ENCODE data around the gene GFAP.

Gene GFAP

GRCh38 chr17:44960691-44961090 lies 45.4 kb upstream of the GFAP start:
- POLR2A ChIA-PET = no interaction called here

GRCh38 chr17:44959821-44960531 lies 44.7 kb upstream of the GFAP start:
- CTCF ChIA-PET = interaction anchor here (0.6 to 0.7 kb wide), 2 partner anchors 18 to 23 kb away, joined by 3 read pairs; no protein-coding TSS in a partner anchor
- Histone ChIP-seq H3K4me1 (ENCODE audit: control insufficient read depth, insufficient read depth, low read length) (0 out of 2 replicates have a peak, but pooled peaks cover 3% of the 10 kb centered on the region), H3K9me3 (ENCODE audit: control insufficient read depth, insufficient read depth, low read depth, low read length) (no peaks in the 10 kb centered on the region), H3K4me3 (ENCODE audit: low read depth, low read length) (no peak overlapping the region), H3K27ac (ENCODE audit: extremely low read depth, low read depth, low read length) (no peak overlapping the region), H3K36me3 (ENCODE audit: control insufficient read depth in 2 of 2, insufficient read depth in 1 of 2, low read length in 2 of 2) (no peaks in the 10 kb centered on the region)
- TF ChIP-seq GLI4 (tag by site-specific recombination; IDR thresholded peaks at IDR 0.05) (no peak), MEIS1 (CRISPR knock-in tag; IDR thresholded peaks at IDR 0.05; ENCODE audit: borderline replicate concordance) (no peak), ZNF157 (tag by site-specific recombination; IDR thresholded peaks at IDR 0.05) (no peak), ZFHX2 (tag by site-specific recombination; conservative IDR thresholded peaks at IDR 0.05) (peak; percentile 97), GLIS2 (tag by site-specific recombination; IDR thresholded peaks at IDR 0.05) (no peak), EGR2 (tag by site-specific recombination; IDR thresholded peaks at IDR 0.05; ENCODE audit: low read depth) (peak; percentile 85)
- TF ChIP-seq, protein P1, sequence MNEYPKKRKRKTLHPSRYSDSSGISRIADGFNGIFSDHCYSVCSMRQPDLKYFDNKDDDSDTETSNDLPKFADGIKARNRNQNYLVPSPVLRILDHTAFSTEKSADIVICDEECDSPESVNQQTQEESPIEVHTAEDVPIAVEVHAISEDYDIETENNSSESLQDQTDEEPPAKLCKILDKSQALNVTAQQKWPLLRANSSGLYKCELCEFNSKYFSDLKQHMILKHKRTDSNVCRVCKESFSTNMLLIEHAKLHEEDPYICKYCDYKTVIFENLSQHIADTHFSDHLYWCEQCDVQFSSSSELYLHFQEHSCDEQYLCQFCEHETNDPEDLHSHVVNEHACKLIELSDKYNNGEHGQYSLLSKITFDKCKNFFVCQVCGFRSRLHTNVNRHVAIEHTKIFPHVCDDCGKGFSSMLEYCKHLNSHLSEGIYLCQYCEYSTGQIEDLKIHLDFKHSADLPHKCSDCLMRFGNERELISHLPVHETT (tag by site-specific recombination; IDR thresholded peaks at IDR 0.05) = no peak
- POLR2A ChIA-PET = interaction anchor here (1.0 kb wide), 1 partner anchor 13 kb away, joined by 3 read pairs; no protein-coding TSS in a partner anchor

More at GRCh38 chr17:44960691-44961090, 45.4 kb upstream of the GFAP start:
- CTCF ChIA-PET = interaction anchor here (0.6 to 2.8 kb wide), 5 partner anchors 10 to 79 kb away, joined by 3 to 23 read pairs (median 4); no protein-coding TSS in a partner anchor
- H3K4me1 ChIP-seq (ENCODE audit: control insufficient read depth, insufficient read depth, low read length) = 0 out of 2 replicates have a peak, but pooled peaks cover 3% of the 10 kb centered on the region
- H3K27ac ChIP-seq (ENCODE audit: extremely low read depth, low read depth, low read length) = no peak overlapping the region
- no peak overlapping the region for H3K4me3 ChIP-seq (ENCODE audit: low read depth, low read length)
- H3K9me3 ChIP-seq (ENCODE audit: control insufficient read depth, insufficient read depth, low read depth, low read length) = no peaks in the 10 kb centered on the region
- no peak for TF ChIP-seq ZNF645 (tag by site-specific recombination; IDR thresholded peaks at IDR 0.05)
- no peak for TF ChIP-seq ZNF514 (tag by site-specific recombination; IDR thresholded peaks at IDR 0.05)
- no peak for TF ChIP-seq ZNF155 (tag by site-specific recombination; IDR thresholded peaks at IDR 0.05)
- no peak for TF ChIP-seq ZNF341 (tag by site-specific recombination; IDR thresholded peaks at IDR 0.05; ENCODE audit: low read depth)
- no peak for TF ChIP-seq ZNF391 (tag by site-specific recombination; IDR thresholded peaks at IDR 0.05; ENCODE audit: borderline replicate concordance, low read depth)
- no peak for TF ChIP-seq KLF16 (tag by site-specific recombination; IDR thresholded peaks at IDR 0.05)
- no peak for TF ChIP-seq ZBTB17 (tag by site-specific recombination; IDR thresholded peaks at IDR 0.05)
- no peak for TF ChIP-seq ZBTB44 (tag by site-specific recombination; IDR thresholded peaks at IDR 0.05)
- TF ChIP-seq ZNF544 (tag by site-specific recombination; IDR thresholded peaks at IDR 0.05) = no peak
- TF ChIP-seq ZNF157 (tag by site-specific recombination; IDR thresholded peaks at IDR 0.05) = no peak
- no peak for TF ChIP-seq ZNF24 (tag by site-specific recombination; IDR thresholded peaks at IDR 0.05)
- no peak for TF ChIP-seq ZNF184 (tag by site-specific recombination; IDR thresholded peaks at IDR 0.05)
- no peak for TF ChIP-seq ZNF707 (tag by site-specific recombination; IDR thresholded peaks at IDR 0.05)
- no peak for TF ChIP-seq ZSCAN23 (tag by site-specific recombination; IDR thresholded peaks at IDR 0.05)
- no peak for TF ChIP-seq KLF9 (tag by site-specific recombination; IDR thresholded peaks at IDR 0.05; ENCODE audit: low read depth)
- no peaks in the 10 kb centered on the region for H3K36me3 ChIP-seq (ENCODE audit: control insufficient read depth in 2 of 2, insufficient read depth in 1 of 2, low read length in 2 of 2)

Measured in HEK293 (cell line).